IPS DF 6.9 (cell line): Measurements from ENCODE around the gene PPP2R2D.

Experiments used
- DNase-seq: peaks from one replicate; pipeline ENCODE4 v3.0.0-alpha.2; 2013; ENCODE audit warnings: low read depth, low spot score
- H3K27ac ChIP-seq: one replicate; pipeline ENCODE4 v1.5.1; 2013; ENCODE audit warnings: low read length, control low read depth
- H3K27me3 ChIP-seq: 2 replicates; pipeline ENCODE4 v1.6.1; 2013; ENCODE audit warnings: mild to moderate bottlenecking, low read length; ENCODE audit not compliant: control insufficient read depth, insufficient read depth
- H3K36me3 ChIP-seq: 2 replicates; pipeline ENCODE4 v1.6.1; 2013; ENCODE audit warnings: low read length; ENCODE audit not compliant: control insufficient read depth, insufficient read depth
- H3K4me1 ChIP-seq: 2 replicates; pipeline ENCODE4 v1.6.1; 2013; ENCODE audit warnings: low read length; ENCODE audit not compliant: control insufficient read depth, insufficient read depth
- H3K4me3 ChIP-seq: 2 replicates; pipeline ENCODE4 v1.5.1; 2013; ENCODE audit warnings: mild to moderate bottlenecking, low read length
- H3K9me3 ChIP-seq: 2 replicates; pipeline ENCODE4 v1.6.1; 2013; ENCODE audit warnings: low read length, inconsistent platforms; ENCODE audit not compliant: control insufficient read depth, insufficient read depth
- WGBS: extraction: QIAGEN DNeasy Blood & Tissue Kit; methylation state at CpG from one replicate; pipeline ENCODE4 v1.1.7; 2013; ENCODE audit warnings: mixed read lengths, missing lambda C conversion rate; ENCODE audit not compliant: insufficient read length, insufficient coverage; 5-methylcytosine and 5-hydroxymethylcytosine counted together

The PPP2R2D gene

GRCh38 chr10:131868436-131868835 is 32.4 kb upstream of the PPP2R2D start:
- no peak overlapping the region for H3K4me3 ChIP-seq
- H3K27me3 ChIP-seq = no peaks in the 10 kb centered on the region
- H3K27ac ChIP-seq = no peak overlapping the region
- no peak for DNase-seq
- H3K9me3 ChIP-seq = peaks cover 6% of the 10 kb centered on the region
- no peaks in the 10 kb centered on the region for H3K4me1 ChIP-seq
- H3K36me3 ChIP-seq = no peaks in the 10 kb centered on the region
- no CpG with 5 or more reads among the region's 10 CpGs for WGBS

GRCh38 chr10:131869344-131869743 is 31.5 kb upstream of the PPP2R2D start:
- Histone ChIP-seq H3K4me3 (no peak overlapping the region), H3K9me3 (peaks cover 6% of the 10 kb centered on the region), H3K4me1 (no peaks in the 10 kb centered on the region), H3K36me3 (no peaks in the 10 kb centered on the region), H3K27me3 (no peaks in the 10 kb centered on the region), H3K27ac (no peak overlapping the region)
- DNase-seq = no peak
- no CpG with 5 or more reads among the region's 8 CpGs for WGBS

- no peaks in the 10 kb centered on the region for H3K36me3 ChIP-seq
- peaks cover 6% of the 10 kb centered on the region for H3K9me3 ChIP-seq
- no peak overlapping the region for H3K27ac ChIP-seq
- no peak for DNase-seq
- H3K27me3 ChIP-seq = no peaks in the 10 kb centered on the region
- WGBS = no CpG with 5 or more reads among the region's 8 CpGs
- no peaks in the 10 kb centered on the region for H3K4me1 ChIP-seq
- H3K4me3 ChIP-seq = no peak overlapping the region
These were observed 30.4 kb upstream of the PPP2R2D start for GRCh38 chr10:131870411-131870810.

- no CpG with 5 or more reads among the region's 15 CpGs for WGBS
- Histone ChIP-seq H3K4me3 (no peak overlapping the region), H3K27ac (no peak overlapping the region), H3K9me3 (peaks cover 6% of the 10 kb centered on the region), H3K4me1 (no peaks in the 10 kb centered on the region), H3K36me3 (no peaks in the 10 kb centered on the region), H3K27me3 (no peaks in the 10 kb centered on the region)
- no peak for DNase-seq
These were observed 29.8 kb upstream of the PPP2R2D start for GRCh38 chr10:131870831-131871672.

GRCh38 chr10:131871673-131872005 is 29.2 kb upstream of the PPP2R2D start:
- no peak overlapping the region for H3K27ac ChIP-seq
- DNase-seq = no peak
- H3K36me3 ChIP-seq = no peaks in the 10 kb centered on the region
- H3K9me3 ChIP-seq = peaks cover 6% of the 10 kb centered on the region
- H3K4me1 ChIP-seq = no peaks in the 10 kb centered on the region
- WGBS = no CpG with 5 or more reads among the region's 8 CpGs
- H3K27me3 ChIP-seq = no peaks in the 10 kb centered on the region
- H3K4me3 ChIP-seq = no peak overlapping the region

GRCh38 chr10:131872011-131872826 is 28.6 kb upstream of the PPP2R2D start:
- Histone ChIP-seq H3K27me3 (no peaks in the 10 kb centered on the region), H3K36me3 (no peaks in the 10 kb centered on the region), H3K4me1 (no peaks in the 10 kb centered on the region), H3K27ac (no peak overlapping the region), H3K4me3 (no peak overlapping the region), H3K9me3 (peaks cover 6% of the 10 kb centered on the region)
- no peak for DNase-seq
- no CpG with 5 or more reads among the region's 27 CpGs for WGBS

- H3K4me1 ChIP-seq = no peaks in the 10 kb centered on the region
- WGBS = no CpG with 5 or more reads among the region's 19 CpGs
- no peak for DNase-seq
- no peaks in the 10 kb centered on the region for H3K36me3 ChIP-seq
- no peak overlapping the region for H3K27ac ChIP-seq
- peaks cover 5% of the 10 kb centered on the region for H3K9me3 ChIP-seq
- H3K4me3 ChIP-seq = no peak overlapping the region
- H3K27me3 ChIP-seq = no peaks in the 10 kb centered on the region
These were observed 27.9 kb upstream of the PPP2R2D start for GRCh38 chr10:131872827-131873375.

GRCh38 chr10:131874991-131875451 is 25.8 kb upstream of the PPP2R2D start:
- DNase-seq = peak; percentile 39
- no peaks in the 10 kb centered on the region for H3K4me1 ChIP-seq
- no peaks in the 10 kb centered on the region for H3K36me3 ChIP-seq
- WGBS = no CpG with 5 or more reads among the region's 17 CpGs
- no peaks in the 10 kb centered on the region; the same call in 1 of the 2 replicates for H3K9me3 ChIP-seq
- H3K4me3 ChIP-seq = no peak overlapping the region
- H3K27ac ChIP-seq = no peak overlapping the region
- no peaks in the 10 kb centered on the region for H3K27me3 ChIP-seq

- no peak for DNase-seq
- H3K36me3 ChIP-seq = no peaks in the 10 kb centered on the region
- no peaks in the 10 kb centered on the region for H3K4me1 ChIP-seq
- no peaks in the 10 kb centered on the region for H3K27me3 ChIP-seq
- H3K27ac ChIP-seq = no peak overlapping the region
- no CpG with 5 or more reads among the region's 10 CpGs for WGBS
- no peaks in the 10 kb centered on the region; the same call in 1 of the 2 replicates for H3K9me3 ChIP-seq
- no peak overlapping the region for H3K4me3 ChIP-seq
These were observed 25.3 kb upstream of the PPP2R2D start for GRCh38 chr10:131875501-131875900.

- no peaks in the 10 kb centered on the region for H3K27me3 ChIP-seq
- DNase-seq = no peak
- H3K4me1 ChIP-seq = no peaks in the 10 kb centered on the region
- H3K27ac ChIP-seq = no peak overlapping the region
- no peaks in the 10 kb centered on the region; the same call in 1 of the 2 replicates for H3K9me3 ChIP-seq
- WGBS = no CpG with 5 or more reads among the region's 10 CpGs
- no peaks in the 10 kb centered on the region for H3K36me3 ChIP-seq
- H3K4me3 ChIP-seq = no peak overlapping the region
These were observed 24.8 kb upstream of the PPP2R2D start for GRCh38 chr10:131876017-131876416.
